Measurements from ENCODE around the gene SSBP3. TPM values are rescaled to one million over a fixed set of nuclear protein-coding genes. Genes with fewer than 3 reads are reported as not detected.
A peak's percentile ranks its signal among the peaks of the same experiment; 100 is the strongest.

The SSBP3 gene
- total and polyA plus RNA-seq, 2 donors from 2014 or later: 33.3 to 49.6 TPM

DNA sequence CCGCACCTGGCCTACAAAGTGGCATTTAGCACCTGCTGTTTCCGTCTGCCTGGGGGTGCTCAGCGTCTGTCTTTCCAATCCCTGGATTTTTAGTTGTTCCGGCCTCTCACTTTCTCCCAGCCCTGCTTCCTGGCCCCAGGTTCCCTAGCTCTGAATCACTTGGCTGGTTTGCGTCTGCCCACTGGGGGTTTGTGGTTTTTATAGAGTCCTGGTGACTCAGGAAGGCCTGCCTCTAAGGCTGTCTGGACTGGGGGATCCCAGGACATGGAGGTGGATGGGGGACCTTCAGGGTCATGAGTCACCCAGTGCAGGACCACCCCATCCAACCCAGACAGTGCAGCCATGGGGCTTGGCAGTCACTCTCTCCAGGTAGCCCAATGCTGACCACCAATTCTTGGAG, 152.7 kb downstream of the SSBP3 start:
- no peak overlapping the region for H3K4me3 ChIP-seq (ENCODE audit: low read length in 3 of 3)
- intact Hi-C loops (cut with DNase I): no loop called here
- FAIRE-seq (no peak), DNase-seq (peak in 1 of 5 donors; percentile 41)
- H3K27me3 ChIP-seq (ENCODE audit: control insufficient read depth, insufficient read depth, low read length): no peaks in the 10 kb centered on the region
- no peak overlapping the region for H3K9ac ChIP-seq (ENCODE audit: low read length in 3 of 3)
- H3K36me3 ChIP-seq (ENCODE audit: control insufficient read depth in 2 of 3, insufficient read depth in 3 of 3, low read length in 3 of 3): peaks cover 0 to 3% (median 2%) of the 10 kb centered on the region in 3 donors
- H3K9me3 ChIP-seq (ENCODE audit: control insufficient read depth in 2 of 3, insufficient read depth in 1 of 3, low read length in 3 of 3): no peaks in the 10 kb centered on the region
- TF ChIP-seq, protein P1, sequence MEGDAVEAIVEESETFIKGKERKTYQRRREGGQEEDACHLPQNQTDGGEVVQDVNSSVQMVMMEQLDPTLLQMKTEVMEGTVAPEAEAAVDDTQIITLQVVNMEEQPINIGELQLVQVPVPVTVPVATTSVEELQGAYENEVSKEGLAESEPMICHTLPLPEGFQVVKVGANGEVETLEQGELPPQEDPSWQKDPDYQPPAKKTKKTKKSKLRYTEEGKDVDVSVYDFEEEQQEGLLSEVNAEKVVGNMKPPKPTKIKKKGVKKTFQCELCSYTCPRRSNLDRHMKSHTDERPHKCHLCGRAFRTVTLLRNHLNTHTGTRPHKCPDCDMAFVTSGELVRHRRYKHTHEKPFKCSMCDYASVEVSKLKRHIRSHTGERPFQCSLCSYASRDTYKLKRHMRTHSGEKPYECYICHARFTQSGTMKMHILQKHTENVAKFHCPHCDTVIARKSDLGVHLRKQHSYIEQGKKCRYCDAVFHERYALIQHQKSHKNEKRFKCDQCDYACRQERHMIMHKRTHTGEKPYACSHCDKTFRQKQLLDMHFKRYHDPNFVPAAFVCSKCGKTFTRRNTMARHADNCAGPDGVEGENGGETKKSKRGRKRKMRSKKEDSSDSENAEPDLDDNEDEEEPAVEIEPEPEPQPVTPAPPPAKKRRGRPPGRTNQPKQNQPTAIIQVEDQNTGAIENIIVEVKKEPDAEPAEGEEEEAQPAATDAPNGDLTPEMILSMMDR (IDR thresholded peaks at IDR 0.05; ENCODE audit: borderline replicate concordance, extremely low read depth, insufficient read depth): no peak
- peaks cover 0 to 8% (median 0%) of the 10 kb centered on the region in 3 donors for H3K4me1 ChIP-seq (ENCODE audit: control insufficient read depth in 2 of 3, insufficient read depth in 2 of 3, low read depth in 1 of 3, low read length in 3 of 3)
- H3K27ac ChIP-seq (ENCODE audit: low read depth in 2 of 2, low read length in 2 of 2): no peak overlapping the region

DNA sequence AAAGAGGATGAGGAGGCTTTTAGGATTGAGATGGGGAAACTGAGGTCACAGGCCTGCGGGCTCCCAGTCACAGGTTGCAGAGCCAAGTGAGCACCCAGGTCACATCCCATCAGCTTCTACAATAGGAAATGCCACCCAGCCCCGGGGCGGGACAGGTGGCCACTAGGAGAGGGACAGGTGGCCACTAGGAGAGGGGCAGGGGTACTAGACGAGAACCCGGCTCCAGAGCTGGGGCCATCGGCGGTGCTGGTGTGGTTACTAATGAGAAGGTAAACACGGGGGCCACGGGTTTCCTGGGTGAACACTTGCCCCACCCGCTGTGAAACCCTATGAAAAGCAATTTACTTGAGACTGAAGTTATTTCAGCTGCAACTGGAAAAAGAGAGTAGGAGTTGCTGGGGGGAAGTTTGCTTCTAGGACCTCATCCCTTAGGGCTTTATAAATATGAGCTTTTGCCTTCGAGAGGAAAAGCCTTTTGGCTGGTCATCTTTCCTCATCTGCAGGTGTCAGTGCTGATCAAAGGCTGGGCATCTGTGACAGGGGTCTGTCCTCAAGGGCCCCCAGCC, 153.7 kb downstream of the SSBP3 start:
- FAIRE-seq (no peak), DNase-seq (peak in 1 of 5 donors; percentile 72)
- H3K9ac ChIP-seq (ENCODE audit: low read length in 3 of 3): no peak overlapping the region
- H3K4me1 ChIP-seq (ENCODE audit: control insufficient read depth in 2 of 3, insufficient read depth in 2 of 3, low read depth in 1 of 3, low read length in 3 of 3): peaks cover 0 to 8% (median 0%) of the 10 kb centered on the region in 3 donors
- intact Hi-C loops (cut with DNase I): no loop called here
- no peak overlapping the region for H3K4me3 ChIP-seq (ENCODE audit: low read length in 3 of 3)
- H3K27me3 ChIP-seq (ENCODE audit: control insufficient read depth, insufficient read depth, low read length): no peaks in the 10 kb centered on the region
- TF ChIP-seq, protein P1 (IDR thresholded peaks at IDR 0.05; ENCODE audit: borderline replicate concordance, extremely low read depth, insufficient read depth): no peak
- peaks cover 0 to 7% (median 3%) of the 10 kb centered on the region in 3 donors for H3K36me3 ChIP-seq (ENCODE audit: control insufficient read depth in 2 of 3, insufficient read depth in 3 of 3, low read length in 3 of 3)
- H3K27ac ChIP-seq (ENCODE audit: low read depth in 2 of 2, low read length in 2 of 2): no peak overlapping the region
- H3K9me3 ChIP-seq (ENCODE audit: control insufficient read depth in 2 of 3, insufficient read depth in 1 of 3, low read length in 3 of 3): no peaks in the 10 kb centered on the region

DNA sequence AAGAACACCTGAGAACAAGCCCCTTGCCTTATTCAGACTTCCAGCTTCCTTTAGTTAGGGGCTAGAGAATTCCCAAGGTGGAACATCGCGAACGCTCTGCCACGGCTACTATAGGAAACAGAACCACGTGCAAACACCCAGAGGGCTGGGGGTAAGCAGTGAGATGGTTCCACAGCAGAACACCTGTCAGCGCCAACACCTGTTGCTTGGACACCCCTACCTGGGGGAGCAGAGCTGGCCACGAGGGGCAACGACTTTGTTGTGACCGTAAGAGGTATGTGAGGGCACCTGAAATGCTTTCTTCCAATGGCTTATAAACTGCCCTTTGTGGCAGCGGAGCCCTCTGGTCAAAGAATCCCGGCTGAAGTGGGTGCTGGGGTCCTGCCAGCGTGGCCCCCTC, 155.5 kb downstream of the SSBP3 start:
- H3K9ac ChIP-seq (ENCODE audit: low read length in 3 of 3): no peak overlapping the region
- peaks cover 0 to 12% (median 8%) of the 10 kb centered on the region in 3 donors for H3K36me3 ChIP-seq (ENCODE audit: control insufficient read depth in 2 of 3, insufficient read depth in 3 of 3, low read length in 3 of 3)
- no peaks in the 10 kb centered on the region for H3K9me3 ChIP-seq (ENCODE audit: control insufficient read depth in 2 of 3, insufficient read depth in 1 of 3, low read length in 3 of 3)
- H3K4me3 ChIP-seq (ENCODE audit: low read length in 3 of 3): no peak overlapping the region
- intact Hi-C loops (cut with DNase I): no loop called here
- TF ChIP-seq, protein P1 (IDR thresholded peaks at IDR 0.05; ENCODE audit: borderline replicate concordance, extremely low read depth, insufficient read depth): no peak
- H3K27ac ChIP-seq (ENCODE audit: low read depth in 2 of 2, low read length in 2 of 2): no peak overlapping the region
- H3K4me1 ChIP-seq (ENCODE audit: control insufficient read depth in 2 of 3, insufficient read depth in 2 of 3, low read depth in 1 of 3, low read length in 3 of 3): no peaks in the 10 kb centered on the region
- H3K27me3 ChIP-seq (ENCODE audit: control insufficient read depth, insufficient read depth, low read length): no peaks in the 10 kb centered on the region
- FAIRE-seq (no peak), DNase-seq (peak in 1 of 5 donors; percentile 45)
